ACC112 (cell line): Measurements from ENCODE around the gene CEP170B.

ENCODE experiments used
- H2AFZ ChIP-seq: fragments of 200-600 bp; sonication (generic); one replicate; pipeline ENCODE4 v1.6.0; 2017; ENCODE audit warnings: antibody characterized with exemption, low read length; ENCODE audit not compliant: unreplicated experiment
- H3K27ac ChIP-seq: fragments of 200-600 bp; sonication (generic); 2 replicates; pipeline ENCODE4 v1.5.1; 2014; ENCODE audit warnings: low read depth, mild to moderate bottlenecking, antibody characterized with exemption, low read length, moderate library complexity
- H3K27me3 ChIP-seq: fragments of 200-600 bp; sonication (generic); 2 replicates; pipeline ENCODE4 v1.6.1; 2014; ENCODE audit warnings: mild to moderate bottlenecking, antibody characterized with exemption, low read length, moderate library complexity, mixed read lengths; ENCODE audit not compliant: insufficient read depth
- H3K36me3 ChIP-seq: fragments of 200-600 bp; sonication (generic); 2 replicates; pipeline ENCODE4 v1.6.1; 2016; ENCODE audit warnings: mild to moderate bottlenecking, antibody characterized with exemption, low read length, moderate library complexity, mixed read lengths; ENCODE audit not compliant: insufficient read depth
- H3K4me1 ChIP-seq: fragments of 200-600 bp; sonication (generic); one replicate; pipeline ENCODE4 v1.6.1; 2016; ENCODE audit warnings: low read length, mixed read lengths; ENCODE audit not compliant: insufficient read depth, unreplicated experiment, control insufficient read depth
- H3K4me3 ChIP-seq: fragments of 200-600 bp; sonication (generic); 2 replicates; pipeline ENCODE4 v1.5.1; 2014; ENCODE audit warnings: mild to moderate bottlenecking, low read depth, low read length
- H3K79me2 ChIP-seq: fragments of 200-600 bp; sonication (generic); one replicate; pipeline ENCODE4 v1.6.0; 2016; ENCODE audit warnings: low read length; ENCODE audit not compliant: control insufficient read depth, unreplicated experiment, insufficient read depth

CEP170B gene

GRCh38 chr14:104923640-104924420, 58.8 kb downstream of the CEP170B start:
- Histone ChIP-seq H3K79me2 (no peaks in the 10 kb centered on the region), H3K4me3 (no peak overlapping the region), H3K36me3 (no peaks in the 10 kb centered on the region), H3K4me1 (no peaks in the 10 kb centered on the region), H2AFZ (no peak overlapping the region), H3K27me3 (no peaks in the 10 kb centered on the region), H3K27ac (no peak overlapping the region)

- Histone ChIP-seq H3K27ac (no peak within 1 kb of the TSS), H3K4me3 (no peak within 1 kb of the TSS), H2AFZ (no peak within 1 kb of the TSS), H3K36me3 (no peaks in the 10 kb centered on the region), H3K27me3 (no peaks in the 10 kb centered on the region), H3K4me1 (no peaks in the 10 kb centered on the region), H3K79me2 (no peaks in the 10 kb centered on the region)
These were observed 59.5 kb downstream of the CEP170B start, which contains the start of gene PLD4 for GRCh38 chr14:104924421-104925213. Gene PLD4, plus strand, starts transcription at chr14:104924879. Its CDS starts 2,262 bp downstream, at chr14:104927141.

- Histone ChIP-seq H3K4me1 (no peaks in the 10 kb centered on the region), H3K27me3 (no peaks in the 10 kb centered on the region), H3K27ac (no peak overlapping the region), H3K4me3 (no peak overlapping the region), H2AFZ (no peak overlapping the region), H3K36me3 (no peaks in the 10 kb centered on the region), H3K79me2 (no peaks in the 10 kb centered on the region)
These were observed 60.3 kb downstream of the CEP170B start for GRCh38 chr14:104925214-104925854.

GRCh38 chr14:104925855-104926609, 61.0 kb downstream of the CEP170B start:
- Histone ChIP-seq H3K79me2 (no peaks in the 10 kb centered on the region), H3K27me3 (no peaks in the 10 kb centered on the region), H3K4me1 (no peaks in the 10 kb centered on the region), H2AFZ (no peak overlapping the region), H3K36me3 (no peaks in the 10 kb centered on the region), H3K27ac (no peak overlapping the region), H3K4me3 (no peak overlapping the region)

- Histone ChIP-seq H3K4me3 (no peak overlapping the region), H3K36me3 (no peaks in the 10 kb centered on the region), H3K4me1 (no peaks in the 10 kb centered on the region), H3K79me2 (no peaks in the 10 kb centered on the region), H3K27ac (no peak overlapping the region), H2AFZ (no peak overlapping the region), H3K27me3 (no peaks in the 10 kb centered on the region)
These were observed 61.8 kb downstream of the CEP170B start for GRCh38 chr14:104926619-104927431.

GRCh38 chr14:104927432-104927816, 62.4 kb downstream of the CEP170B start:
- no peak overlapping the region for H3K4me3 ChIP-seq
- no peak overlapping the region for H3K27ac ChIP-seq
- no peak overlapping the region for H2AFZ ChIP-seq
- H3K27me3 ChIP-seq, result no peaks in the 10 kb centered on the region
- H3K4me1 ChIP-seq, result peaks cover 2% of the 10 kb centered on the region
- H3K36me3 ChIP-seq, result no peaks in the 10 kb centered on the region
- no peaks in the 10 kb centered on the region for H3K79me2 ChIP-seq

GRCh38 chr14:104927901-104928300, 62.8 kb downstream of the CEP170B start:
- Histone ChIP-seq H3K36me3 (no peaks in the 10 kb centered on the region), H3K27ac (no peak overlapping the region), H3K27me3 (no peaks in the 10 kb centered on the region), H3K4me1 (peaks cover 2% of the 10 kb centered on the region), H3K79me2 (no peaks in the 10 kb centered on the region), H3K4me3 (no peak overlapping the region), H2AFZ (no peak overlapping the region)

GRCh38 chr14:104928391-104929133, 63.5 kb downstream of the CEP170B start:
- Histone ChIP-seq H3K4me1 (peaks cover 2% of the 10 kb centered on the region), H3K79me2 (no peaks in the 10 kb centered on the region), H3K27ac (no peak overlapping the region), H3K36me3 (no peaks in the 10 kb centered on the region), H3K4me3 (no peak overlapping the region), H3K27me3 (no peaks in the 10 kb centered on the region), H2AFZ (no peak overlapping the region)
